T47D (cell line): ENCODE results near the gene IGDCC3.

Source experiments
- DNase-seq, 2 experiments: peaks; one replicate each; pipeline versions ENCODE4 v3.0.0 to v3.0.0-alpha.2; 2011 to 2012; ENCODE audit warnings: low read depth in 1 of 2, low spot score in 1 of 2
- JUND ChIP-seq: IDR thresholded peaks from 2 replicates; pipeline ENCODE4 v1.6.1; 2012; ENCODE audit warnings: low read depth
- in situ Hi-C: cut with HindIII; loops from 2 replicates; pipeline ENCODE4 v1.10.0; 2016; ENCODE audit warnings: low sequenced_read_pairs, low pct_unique_long_range_greater_than_20kb

The IGDCC3 gene

DNA sequence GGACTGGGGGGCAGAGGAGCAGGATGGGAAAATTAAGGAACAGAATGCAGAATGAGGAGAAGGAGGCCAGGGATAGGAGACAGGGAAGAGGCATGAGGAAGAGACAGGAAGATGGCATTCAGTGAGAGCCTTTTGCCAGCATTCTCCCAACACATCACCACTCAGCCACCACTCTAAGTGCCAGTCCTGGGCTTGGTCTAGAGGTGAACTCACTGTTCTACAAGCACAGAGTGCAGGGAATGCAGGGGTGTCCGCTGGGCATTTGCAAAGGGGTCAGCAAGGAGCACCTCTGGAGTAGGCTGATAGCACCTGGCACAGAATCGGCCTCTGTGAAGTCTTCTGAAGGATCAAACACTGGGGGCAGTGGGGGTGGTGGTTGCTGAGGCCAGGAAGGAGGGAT is 14.6 kb upstream of the IGDCC3 start:
- no peak for DNase-seq
- TF ChIP-seq JUND, result no peak
- in situ Hi-C loops, result no loop called here

DNA sequence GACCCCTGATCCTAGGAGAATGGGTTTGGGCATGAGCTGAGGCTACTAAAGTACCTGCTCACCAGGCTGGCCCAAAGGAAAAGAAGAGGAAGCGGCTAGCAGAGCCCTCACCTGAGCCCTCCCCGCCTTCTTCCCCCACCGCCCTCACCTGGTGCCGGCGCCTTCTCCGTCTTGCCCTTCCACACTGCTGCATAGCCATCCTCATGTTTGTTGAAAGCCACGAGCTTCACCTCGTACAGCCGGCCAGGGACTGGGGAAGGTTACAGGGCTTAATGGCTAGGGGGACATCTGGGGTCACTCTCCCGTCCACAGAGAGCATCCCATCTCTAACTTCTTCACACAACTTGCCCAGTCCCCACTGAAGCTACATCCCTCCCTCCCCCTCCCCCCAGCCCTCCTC is 13.9 kb upstream of the IGDCC3 start:
- in situ Hi-C loops, result no loop called here
- no peak for DNase-seq
- no peak for TF ChIP-seq JUND

DNA sequence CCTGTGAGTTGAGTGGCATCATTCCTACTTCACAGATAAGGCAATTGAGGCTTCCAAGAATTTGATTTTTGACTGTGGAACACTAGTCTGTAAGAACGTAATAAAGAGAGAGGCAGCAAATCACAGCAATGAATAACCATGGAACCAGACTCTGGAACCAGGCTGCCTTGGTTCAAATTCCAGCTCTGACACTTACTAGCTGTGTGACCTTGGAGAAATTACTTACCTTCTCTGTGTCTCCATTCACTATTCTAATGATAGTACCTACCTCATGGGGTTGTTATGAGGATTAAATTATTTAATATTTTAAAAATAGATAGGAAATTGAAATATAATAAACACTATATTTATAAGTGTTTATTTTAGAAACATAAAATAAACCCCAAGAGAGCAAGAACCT is 12.6 kb upstream of the IGDCC3 start:
- no peak for TF ChIP-seq JUND
- in situ Hi-C loops, result no loop called here

DNA sequence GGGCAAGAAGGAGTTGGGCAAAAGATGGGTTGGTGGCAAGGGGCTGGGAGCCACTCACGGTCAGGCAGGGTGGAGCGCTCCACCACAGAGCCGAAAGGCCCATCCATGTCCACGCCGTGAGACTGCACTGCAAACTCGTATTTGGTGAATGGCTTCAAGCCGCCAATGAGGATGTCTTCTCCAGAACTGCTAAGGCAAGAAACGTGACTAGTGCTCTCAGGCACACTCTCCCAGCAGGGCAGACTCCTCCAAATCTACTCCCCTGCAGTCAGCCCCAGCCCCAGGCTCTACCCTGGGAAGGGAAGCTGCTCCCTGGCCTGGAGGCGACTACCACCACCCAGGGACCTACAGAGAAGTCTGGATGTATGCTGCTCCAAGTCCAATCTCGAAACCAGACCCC is 11.4 kb upstream of the IGDCC3 start:
- TF ChIP-seq JUND, result no peak
- DNase-seq, result no peak
- in situ Hi-C loops, result no loop called here

More for the DNA sequence above, 12.6 kb upstream of the IGDCC3 start:
- DNase-seq, result no peak

GRCh38 chr15:65388306-65389080 is 10.7 kb upstream of the IGDCC3 start:
- in situ Hi-C loops, result no loop called here
- TF ChIP-seq JUND, result no peak
- DNase-seq, result no peak

DNA sequence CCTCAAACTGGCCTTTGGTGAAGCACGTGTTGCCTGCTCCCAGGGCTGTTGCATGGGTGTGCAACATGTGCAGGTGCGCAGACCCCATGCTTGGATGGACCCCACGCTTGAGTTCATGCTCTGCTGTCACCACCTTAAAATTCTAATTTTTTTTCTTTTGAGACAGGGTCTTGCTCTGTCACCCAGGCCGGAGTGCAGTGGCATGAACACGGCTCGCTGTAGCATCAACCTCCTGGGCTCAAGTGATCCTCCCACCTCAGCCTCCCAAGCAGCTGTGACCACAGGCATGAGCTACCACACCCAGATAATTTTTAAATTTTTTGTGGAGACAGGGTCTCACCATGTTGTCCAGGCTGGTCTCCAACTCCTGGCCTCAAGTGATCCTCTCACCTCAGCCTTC is 9.1 kb upstream of the IGDCC3 start:
- in situ Hi-C loops, result no loop called here
- no peak for TF ChIP-seq JUND
- DNase-seq, result no peak

- in situ Hi-C loops, result no loop called here
- no peak for DNase-seq
- no peak for TF ChIP-seq JUND
Measured at GRCh38 chr15:65386376-65386775, 8.6 kb upstream of the IGDCC3 start.

GRCh38 chr15:65385870-65386258 is 8.1 kb upstream of the IGDCC3 start:
- DNase-seq, result no peak
- TF ChIP-seq JUND, result no peak
- in situ Hi-C loops, result no loop called here

DNA sequence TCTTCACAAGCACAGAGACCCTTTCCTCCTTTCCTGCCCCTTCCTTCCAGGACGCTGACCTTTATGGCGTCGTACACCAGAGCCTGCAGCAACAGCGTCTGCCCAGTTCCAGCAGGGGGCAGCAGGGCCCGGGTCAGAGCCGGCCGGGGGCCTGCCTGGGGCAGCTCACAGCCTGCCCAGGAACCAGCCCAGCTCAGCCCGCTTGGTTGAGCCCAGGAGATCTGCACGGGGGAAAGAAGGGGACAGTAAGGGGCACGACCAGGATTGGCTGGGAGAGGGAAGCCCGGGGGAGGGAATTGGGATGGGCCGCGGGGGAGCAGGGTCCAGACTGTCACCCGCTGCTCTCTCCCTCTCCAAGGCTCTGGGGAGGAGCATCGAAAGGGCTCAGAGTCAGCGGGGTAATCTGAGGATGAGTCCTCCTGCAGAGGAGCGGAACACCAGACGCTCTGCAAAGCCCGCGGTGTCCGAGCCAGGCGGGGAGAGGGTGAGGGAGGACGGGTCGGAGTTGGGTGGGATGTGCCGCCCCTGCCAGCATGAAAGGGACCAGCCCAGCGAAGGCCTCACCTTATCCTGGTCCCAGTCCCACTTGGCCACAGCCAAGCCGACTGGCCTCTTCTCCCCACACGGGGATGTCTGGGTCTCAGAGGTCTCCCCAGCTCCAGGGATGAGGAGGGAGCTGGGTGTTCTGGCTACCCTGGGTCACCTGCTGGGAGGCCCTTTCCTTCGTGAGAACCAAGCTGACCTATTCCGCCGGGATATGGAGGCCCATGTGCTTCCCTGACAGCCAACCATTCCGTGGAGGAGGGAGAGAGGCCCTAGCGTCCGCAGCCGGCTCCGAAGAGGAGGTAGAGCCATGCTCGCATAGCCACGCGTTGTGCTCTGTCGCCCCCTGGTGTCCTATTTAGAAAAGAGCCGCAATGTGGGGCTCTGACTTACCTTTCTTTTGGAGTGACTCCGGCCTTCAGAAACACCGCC is 7.4 kb upstream of the IGDCC3 start:
- no peak for TF ChIP-seq JUND
- DNase-seq, result peak; percentile 90 to 93
- in situ Hi-C loops, result no loop called here

DNA sequence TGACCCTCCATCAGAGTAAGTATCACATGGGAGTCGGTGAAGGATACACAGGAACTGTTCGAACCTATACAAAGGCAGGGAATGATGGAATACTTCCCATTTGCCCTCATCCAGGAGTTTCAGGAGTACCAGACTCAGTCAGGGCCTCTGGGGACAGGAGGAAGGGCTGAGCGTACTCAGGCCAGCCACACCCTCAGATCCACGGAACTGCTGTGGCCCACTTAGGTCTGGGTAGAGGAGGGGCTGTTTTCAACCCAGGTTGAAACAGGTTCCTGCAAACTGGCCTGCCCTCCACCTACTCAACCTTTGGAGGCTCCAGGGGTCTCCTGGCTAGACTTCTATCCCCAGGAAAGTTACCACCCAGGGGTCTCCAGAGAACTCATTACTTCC is 6.7 kb upstream of the IGDCC3 start:
- in situ Hi-C loops, result no loop called here
- no peak for TF ChIP-seq JUND
- no peak for DNase-seq

DNA sequence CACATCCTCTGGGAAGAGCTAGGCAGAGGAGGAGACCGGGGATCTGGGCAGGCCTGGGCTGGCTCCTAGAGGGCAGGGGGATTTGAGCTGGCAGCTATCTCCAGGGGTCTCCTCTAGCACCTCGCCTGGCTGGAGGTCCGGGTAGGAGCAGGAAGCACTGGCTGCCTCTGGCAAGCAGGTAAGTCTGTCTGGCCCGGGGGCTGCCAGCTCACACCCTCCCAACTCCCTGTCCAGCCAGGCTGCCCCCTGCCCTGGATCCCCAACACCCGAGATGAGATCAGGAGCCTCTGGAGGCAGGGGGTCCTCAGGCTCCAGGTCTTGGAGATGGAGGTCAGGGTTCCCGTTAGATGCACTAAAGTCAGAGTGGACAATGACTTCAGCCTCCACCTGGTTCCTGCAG is 6.2 kb upstream of the IGDCC3 start:
- no peak for TF ChIP-seq JUND
- in situ Hi-C loops, result no loop called here
- no peak for DNase-seq

DNA sequence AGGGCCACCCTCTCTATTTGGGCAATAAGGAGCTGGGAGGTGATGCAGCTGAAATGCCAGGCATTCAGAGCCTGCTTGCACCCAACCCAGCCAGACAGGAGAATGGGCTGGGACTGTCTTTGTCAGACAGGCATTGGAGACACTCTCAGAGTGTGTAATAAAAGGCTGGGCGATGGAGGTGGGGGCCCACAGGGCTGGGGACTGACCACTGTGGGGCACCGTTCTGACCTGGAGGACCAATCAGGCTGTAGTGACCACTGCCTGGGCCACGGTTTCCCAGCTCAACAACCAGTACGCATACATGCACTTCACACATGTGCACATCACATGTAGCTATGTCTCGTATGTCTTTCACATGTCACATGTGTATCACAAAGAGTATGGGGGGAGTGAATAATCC is 5.7 kb upstream of the IGDCC3 start:
- no peak for TF ChIP-seq JUND
- in situ Hi-C loops, result no loop called here
- DNase-seq, result no peak

DNA sequence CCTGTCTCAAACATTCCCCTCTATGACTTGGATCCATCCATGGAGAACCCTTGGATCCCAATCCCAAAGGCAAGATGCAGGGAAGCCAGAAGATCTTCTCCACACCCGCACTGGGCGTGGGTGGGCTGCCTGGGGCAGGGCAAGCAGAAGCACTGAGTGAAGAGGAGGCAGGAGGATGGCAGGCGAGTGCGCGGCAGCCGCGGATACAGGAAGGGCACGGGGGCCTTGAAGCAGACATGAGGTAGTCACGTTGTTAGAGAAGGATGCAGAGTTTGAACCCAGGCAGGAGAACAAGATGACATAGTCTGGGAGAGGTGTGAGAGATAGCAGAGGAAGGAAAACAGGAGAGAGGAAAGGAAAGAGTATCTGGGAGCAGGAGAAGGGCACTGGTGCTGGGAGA is 5.1 kb upstream of the IGDCC3 start:
- TF ChIP-seq JUND, result no peak
- in situ Hi-C loops, result no loop called here
- DNase-seq, result no peak
